ENCODE results near the gene DHH.

Gene DHH

DNA sequence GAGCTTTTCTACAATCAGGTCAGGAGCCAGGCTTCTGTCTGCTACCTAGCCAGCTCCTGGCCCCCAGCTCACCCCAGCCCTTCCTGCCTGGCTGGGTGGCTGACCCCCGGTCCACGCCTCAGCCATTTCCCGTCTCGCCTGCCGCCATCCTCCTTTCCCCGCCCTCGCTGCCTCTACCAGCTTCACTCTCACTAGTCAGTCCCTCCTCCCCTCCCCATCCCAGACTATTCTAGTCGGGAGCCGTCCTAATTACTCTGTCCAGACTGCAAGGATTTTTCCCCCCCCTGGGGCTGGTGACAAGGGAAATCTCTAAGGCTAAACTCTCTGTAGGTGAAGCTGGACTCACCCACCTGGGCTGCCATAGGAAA is 825 bp downstream of the DHH start:
- H3K27me3 ChIP-seq (ENCODE audit: insufficient read depth, poor library complexity, severe bottlenecking): peaks cover 50% of the 10 kb centered on the region
- TF ChIP-seq REST (IDR thresholded peaks at IDR 0.05; ENCODE audit: insufficient replicate concordance, low read depth): no peak
- no peak for TF ChIP-seq SPI1 (IDR thresholded peaks at IDR 0.05; ENCODE audit: borderline replicate concordance, low read depth)
- no peak for TF ChIP-seq POLR2AphosphoS5 (IDR thresholded peaks at IDR 0.05; ENCODE audit: low read depth)
- TF ChIP-seq, protein P1, sequence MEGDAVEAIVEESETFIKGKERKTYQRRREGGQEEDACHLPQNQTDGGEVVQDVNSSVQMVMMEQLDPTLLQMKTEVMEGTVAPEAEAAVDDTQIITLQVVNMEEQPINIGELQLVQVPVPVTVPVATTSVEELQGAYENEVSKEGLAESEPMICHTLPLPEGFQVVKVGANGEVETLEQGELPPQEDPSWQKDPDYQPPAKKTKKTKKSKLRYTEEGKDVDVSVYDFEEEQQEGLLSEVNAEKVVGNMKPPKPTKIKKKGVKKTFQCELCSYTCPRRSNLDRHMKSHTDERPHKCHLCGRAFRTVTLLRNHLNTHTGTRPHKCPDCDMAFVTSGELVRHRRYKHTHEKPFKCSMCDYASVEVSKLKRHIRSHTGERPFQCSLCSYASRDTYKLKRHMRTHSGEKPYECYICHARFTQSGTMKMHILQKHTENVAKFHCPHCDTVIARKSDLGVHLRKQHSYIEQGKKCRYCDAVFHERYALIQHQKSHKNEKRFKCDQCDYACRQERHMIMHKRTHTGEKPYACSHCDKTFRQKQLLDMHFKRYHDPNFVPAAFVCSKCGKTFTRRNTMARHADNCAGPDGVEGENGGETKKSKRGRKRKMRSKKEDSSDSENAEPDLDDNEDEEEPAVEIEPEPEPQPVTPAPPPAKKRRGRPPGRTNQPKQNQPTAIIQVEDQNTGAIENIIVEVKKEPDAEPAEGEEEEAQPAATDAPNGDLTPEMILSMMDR (IDR thresholded peaks at IDR 0.05; ENCODE audit: insufficient read depth, low read length): no peak
- TF ChIP-seq GABPA (IDR thresholded peaks at IDR 0.05; ENCODE audit: low read depth): no peak
- H3K4me3 ChIP-seq (replicated peaks; ENCODE audit: insufficient read depth, low read length): no peak overlapping the region
- no peak overlapping the region for H3K27ac ChIP-seq (replicated peaks)
- no peak for DNase-seq (ENCODE audit: low read depth in 1 of 2, low spot score in 1 of 2)

GRCh38 chr12:49092816-49093406 is 1.7 kb downstream of the DHH start:
- Histone ChIP-seq H3K27ac (replicated peaks) (no peak overlapping the region), H3K4me3 (replicated peaks; ENCODE audit: insufficient read depth, low read length) (no peak overlapping the region), H3K27me3 (ENCODE audit: insufficient read depth, poor library complexity, severe bottlenecking) (peaks cover 50% of the 10 kb centered on the region)
- no peak for TF ChIP-seq SPI1 (IDR thresholded peaks at IDR 0.05; ENCODE audit: borderline replicate concordance, low read depth)
- TF ChIP-seq GABPA (IDR thresholded peaks at IDR 0.05; ENCODE audit: low read depth): no peak
- TF ChIP-seq, protein P1 (IDR thresholded peaks at IDR 0.05; ENCODE audit: insufficient read depth, low read length): no peak
- no peak for TF ChIP-seq REST (IDR thresholded peaks at IDR 0.05; ENCODE audit: insufficient replicate concordance, low read depth)
- TF ChIP-seq POLR2AphosphoS5 (IDR thresholded peaks at IDR 0.05; ENCODE audit: low read depth): no peak
- no peak for DNase-seq (ENCODE audit: low read depth in 1 of 2, low spot score in 1 of 2)

- peak; percentile 64 to 67 for DNase-seq (ENCODE audit: low read depth in 1 of 2, low spot score in 1 of 2)
- Histone ChIP-seq H3K27ac (replicated peaks) (no peak overlapping the region), H3K27me3 (ENCODE audit: insufficient read depth, poor library complexity, severe bottlenecking) (peaks cover 50% of the 10 kb centered on the region), H3K4me3 (replicated peaks; ENCODE audit: insufficient read depth, low read length) (peak overlapping the region; percentile 8; the same call in 1 of the 2 replicates)
- TF ChIP-seq POLR2AphosphoS5 (IDR thresholded peaks at IDR 0.05; ENCODE audit: low read depth): peak; percentile 69
- TF ChIP-seq, protein P1 (IDR thresholded peaks at IDR 0.05; ENCODE audit: insufficient read depth, low read length): no peak
Observed at GRCh38 chr12:49092086-49092815, 2.4 kb downstream of the DHH start.

DNA sequence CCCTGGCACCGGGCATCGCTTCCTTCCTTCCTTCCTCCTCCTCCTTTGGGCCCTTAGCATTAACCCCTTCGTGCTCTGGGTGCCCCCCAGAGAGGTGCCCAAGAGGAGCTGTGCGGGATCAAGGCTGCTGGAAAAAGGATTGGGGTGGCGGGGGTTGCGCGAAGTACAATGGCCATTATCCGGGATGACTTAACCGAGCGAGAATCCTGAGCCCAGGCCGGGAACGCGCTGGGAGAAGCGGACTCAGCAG is 2.8 kb downstream of the DHH start:
- Histone ChIP-seq H3K27ac (replicated peaks) (no peak overlapping the region), H3K27me3 (ENCODE audit: insufficient read depth, poor library complexity, severe bottlenecking) (peaks cover 50% of the 10 kb centered on the region), H3K4me3 (replicated peaks; ENCODE audit: insufficient read depth, low read length) (no peak overlapping the region)
- TF ChIP-seq, protein P1 (IDR thresholded peaks at IDR 0.05; ENCODE audit: insufficient read depth, low read length): no peak
- TF ChIP-seq GABPA (IDR thresholded peaks at IDR 0.05; ENCODE audit: low read depth) (no peak), SPI1 (IDR thresholded peaks at IDR 0.05; ENCODE audit: borderline replicate concordance, low read depth) (no peak), POLR2AphosphoS5 (IDR thresholded peaks at IDR 0.05; ENCODE audit: low read depth) (no peak), REST (IDR thresholded peaks at IDR 0.05; ENCODE audit: insufficient replicate concordance, low read depth) (no peak)
- no peak for DNase-seq (ENCODE audit: low read depth in 1 of 2, low spot score in 1 of 2)

Measured in HL-60 (cell line).